Mammary epithelial cell (primary cell): ENCODE results near the gene PPP1R9A.

Experiments used
- EZH2 ChIP-seq: IDR thresholded peaks from 2 replicates; pipeline ENCODE4 v1.6.1; 2012; ENCODE audit warnings: low read length, inconsistent platforms, borderline replicate concordance
- TF ChIP-seq, protein P1 (sequence below), 2 donors: IDR thresholded peaks in 1 of 2; conservative IDR thresholded peaks in 1 of 2; 2 replicates each; pipeline ENCODE4 v1.5.1; 2011 to 2012; ENCODE audit warnings: inconsistent platforms in 2 of 2, low read length in 2 of 2, mild to moderate bottlenecking in 2 of 2, control low read depth in 1 of 2, low read depth in 1 of 2; ENCODE audit not compliant: insufficient read depth in 1 of 2; ENCODE audit errors: extremely low read depth in 1 of 2

DNA sequence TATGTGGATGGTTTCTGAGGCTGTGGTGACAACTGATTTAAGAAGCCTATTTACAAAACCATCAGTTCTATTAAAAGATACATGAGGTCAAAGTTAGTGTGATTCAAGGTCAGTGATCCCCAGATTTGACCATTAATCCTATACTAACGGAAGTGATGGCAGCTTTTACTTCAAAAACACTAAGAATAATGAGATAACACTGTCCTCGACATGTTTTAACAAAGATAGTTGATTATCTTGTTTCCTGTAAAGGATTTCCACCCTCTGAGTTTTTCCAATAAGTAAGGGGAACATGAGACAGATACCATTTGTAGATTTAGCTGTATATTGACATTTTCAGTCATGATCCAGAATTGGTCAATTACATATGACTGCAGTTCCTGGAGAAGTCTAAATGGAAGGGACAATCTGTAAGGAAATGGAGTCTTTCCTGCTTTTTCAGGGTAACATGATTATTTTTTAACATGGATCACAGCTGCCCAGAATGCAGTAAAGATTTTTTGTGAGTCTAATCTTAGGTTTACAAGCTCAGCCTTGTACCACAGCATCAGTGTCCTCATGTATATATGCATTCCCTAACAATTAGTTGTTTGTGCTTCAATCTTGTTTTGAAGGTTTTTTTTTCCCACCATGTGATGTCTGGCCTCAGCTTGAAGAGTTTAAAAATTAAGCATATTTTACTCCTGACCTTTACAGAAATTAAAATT, 188.0 kb downstream of the PPP1R9A start:
- TF ChIP-seq, protein P1, sequence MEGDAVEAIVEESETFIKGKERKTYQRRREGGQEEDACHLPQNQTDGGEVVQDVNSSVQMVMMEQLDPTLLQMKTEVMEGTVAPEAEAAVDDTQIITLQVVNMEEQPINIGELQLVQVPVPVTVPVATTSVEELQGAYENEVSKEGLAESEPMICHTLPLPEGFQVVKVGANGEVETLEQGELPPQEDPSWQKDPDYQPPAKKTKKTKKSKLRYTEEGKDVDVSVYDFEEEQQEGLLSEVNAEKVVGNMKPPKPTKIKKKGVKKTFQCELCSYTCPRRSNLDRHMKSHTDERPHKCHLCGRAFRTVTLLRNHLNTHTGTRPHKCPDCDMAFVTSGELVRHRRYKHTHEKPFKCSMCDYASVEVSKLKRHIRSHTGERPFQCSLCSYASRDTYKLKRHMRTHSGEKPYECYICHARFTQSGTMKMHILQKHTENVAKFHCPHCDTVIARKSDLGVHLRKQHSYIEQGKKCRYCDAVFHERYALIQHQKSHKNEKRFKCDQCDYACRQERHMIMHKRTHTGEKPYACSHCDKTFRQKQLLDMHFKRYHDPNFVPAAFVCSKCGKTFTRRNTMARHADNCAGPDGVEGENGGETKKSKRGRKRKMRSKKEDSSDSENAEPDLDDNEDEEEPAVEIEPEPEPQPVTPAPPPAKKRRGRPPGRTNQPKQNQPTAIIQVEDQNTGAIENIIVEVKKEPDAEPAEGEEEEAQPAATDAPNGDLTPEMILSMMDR (conservative IDR thresholded peaks at IDR 0.05 in 1 of 2, IDR thresholded peaks at IDR 0.05 in 1 of 2; ENCODE audit: extremely low read depth in 1 of 2, insufficient read depth in 1 of 2, low read depth in 1 of 2, low read length in 2 of 2) = no peak
- no peak for TF ChIP-seq EZH2
